OCI-LY1 (cell line): Measurements from ENCODE around the gene RASGRF1.

Experiments used
- CTCF ChIP-seq: fragments of 200-600 bp; sonication (generic), shearing (Covaris generic); IDR thresholded peaks from 2 replicates; pipeline ENCODE4 v1.5.1; 2017; ENCODE audit warnings: mild to moderate bottlenecking, antibody characterized with exemption, low read length, moderate library complexity, mixed read lengths
- EZH2 ChIP-seq: fragments of 200-600 bp; sonication (generic), shearing (Covaris generic); IDR thresholded peaks from 2 replicates; pipeline ENCODE4 v1.8.0; 2017; ENCODE audit warnings: borderline replicate concordance, mixed run types, mild to moderate bottlenecking, antibody characterized with exemption, low read length, moderate library complexity, mixed read lengths

DNA sequence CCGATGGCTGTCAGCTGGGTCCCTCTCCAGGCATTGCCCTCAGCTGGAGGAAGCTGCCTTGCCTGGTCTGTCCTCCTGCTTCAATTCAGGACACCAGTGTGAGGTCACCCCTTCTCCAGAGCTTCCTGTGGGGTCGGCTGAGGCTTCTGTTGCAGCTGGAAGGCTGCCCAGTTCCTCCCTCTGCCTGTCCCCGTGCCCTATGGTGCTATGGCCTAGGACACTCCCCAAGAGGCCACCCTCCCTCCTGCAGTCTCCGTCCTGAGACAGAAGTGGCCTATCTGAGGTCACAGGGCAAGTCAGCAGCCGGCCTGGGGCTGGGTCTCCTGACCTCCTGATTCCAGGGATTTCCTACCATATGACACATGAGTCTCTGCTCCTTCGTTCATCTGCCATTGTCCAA lies 57.9 kb downstream of the RASGRF1 start:
- no peak for TF ChIP-seq CTCF
- TF ChIP-seq EZH2, result no peak
